CD4-positive, alpha-beta T cell treated with Interleukin-6 for 4 hours (primary cell): Measurements from ENCODE around the gene DLG3.
"Not testable (repeated sequence)": the region's sequence is repeated elsewhere in the genome, so short reads cannot be mapped to it uniquely, and the experiment has no call there.

Source experiments
- DNase-seq: peaks from one replicate; pipeline ENCODE4 v3.0.0-alpha.2; 2020; ENCODE audit warnings: mixed read lengths

DLG3 gene

GRCh38 chrX:70476934-70477733, 32.5 kb downstream of the DLG3 start:
- DNase-seq: no peak

GRCh38 chrX:70477734-70478075, 33.1 kb downstream of the DLG3 start:
- DNase-seq: no peak

GRCh38 chrX:70478526-70479245, 34.1 kb downstream of the DLG3 start:
- DNase-seq: no peak

GRCh38 chrX:70479247-70479921, 34.7 kb downstream of the DLG3 start:
- DNase-seq: no peak

GRCh38 chrX:70479922-70480659, 35.5 kb downstream of the DLG3 start:
- no peak for DNase-seq

GRCh38 chrX:70480660-70481018, 36.0 kb downstream of the DLG3 start:
- no peak for DNase-seq

GRCh38 chrX:70481471-70482270, 37.0 kb downstream of the DLG3 start:
- DNase-seq: no peak

GRCh38 chrX:70482300-70482699, 37.7 kb downstream of the DLG3 start:
- DNase-seq: no peak

GRCh38 chrX:70485466-70485865, 40.8 kb downstream of the DLG3 start:
- DNase-seq: no peak

GRCh38 chrX:70488856-70489255, 44.2 kb downstream of the DLG3 start:
- DNase-seq: no peak

GRCh38 chrX:70494441-70494840, 49.8 kb downstream of the DLG3 start:
- no peak for DNase-seq

- DNase-seq: no peak
These were observed 51.9 kb downstream of the DLG3 start for GRCh38 chrX:70496491-70496890.

- DNase-seq: no peak
These were observed 52.4 kb downstream of the DLG3 start for GRCh38 chrX:70497026-70497425.

GRCh38 chrX:70498129-70498528, 53.5 kb downstream of the DLG3 start:
- DNase-seq: no peak

- DNase-seq: no peak
These were observed 56.2 kb downstream of the DLG3 start for GRCh38 chrX:70500826-70501225.

- no peak for DNase-seq
These were observed 60.3 kb downstream of the DLG3 start for GRCh38 chrX:70504772-70505450.

- DNase-seq: no peak
These were observed 60.8 kb downstream of the DLG3 start for GRCh38 chrX:70505451-70505841.

- DNase-seq: no peak
These were observed 63.8 kb downstream of the DLG3 start for GRCh38 chrX:70508296-70508911.

- DNase-seq: no peak
These were observed 64.4 kb downstream of the DLG3 start for GRCh38 chrX:70509078-70509477.

- DNase-seq: not testable (repeated sequence)
These were observed 70.6 kb downstream of the DLG3 start for GRCh38 chrX:70515270-70515669.

- not testable (repeated sequence) for DNase-seq
These were observed 71.1 kb downstream of the DLG3 start for GRCh38 chrX:70515692-70516091.
